Measurements from ENCODE around the gene HPCAL1. TPM values are rescaled to one million over a fixed set of nuclear protein-coding genes. Genes with fewer than 3 reads are reported as not detected.

HPCAL1 gene
- total and polyA plus RNA-seq, 2 experiments from 2014 or later: 8.3 to 25.4 TPM

GRCh38 chr2:10360850-10361588 lies 58.3 kb downstream of the HPCAL1 start (continued):
- TF ChIP-seq ZNF462 (CRISPR knock-in tag; IDR thresholded peaks at IDR 0.05): no peak

- ATAC-seq (no peak), DNase-seq (ENCODE audit: low spot score) (no peak)
- Mint-ChIP-seq H3K4me3 (no peak overlapping the region), H3K4me1 (peaks cover 10% of the 10 kb centered on the region), H3K27ac (peak overlapping the region; percentile 52; the same call in 1 of the 2 replicates), H3K27me3 (ENCODE audit: insufficient read depth, low read depth, poor library complexity) (peaks cover 7% of the 10 kb centered on the region), H3K36me3 (ENCODE audit: low read depth) (no peaks in the 10 kb centered on the region), H3K9me3 (no peaks in the 10 kb centered on the region)
- Histone ChIP-seq H3K4me2 (no peak overlapping the region), H3K4me3 (no peak overlapping the region), H3K36me3 (ENCODE audit: insufficient read depth) (no peaks in the 10 kb centered on the region), H3F3A (replicated peaks; ENCODE audit: low read depth) (no peaks in the 10 kb centered on the region), H3K4me1 (ENCODE audit: insufficient read depth) (no peaks in the 10 kb centered on the region), H3K27ac (ENCODE audit: low read depth) (no peak overlapping the region), H2AFZ (no peak overlapping the region), H3K9me2 (ENCODE audit: insufficient read depth) (no peaks in the 10 kb centered on the region), H3K27me3 (ENCODE audit: insufficient read depth) (no peaks in the 10 kb centered on the region), H3K79me2 (replicated peaks; ENCODE audit: insufficient read depth) (no peaks in the 10 kb centered on the region), H4K20me1 (replicated peaks; ENCODE audit: insufficient read depth) (no peaks in the 10 kb centered on the region)
- TF ChIP-seq ETS1 (IDR thresholded peaks at IDR 0.05) (no peak), REST (IDR thresholded peaks at IDR 0.05; ENCODE audit: unreplicated experiment) (no peak), ZNF114 (CRISPR knock-in tag; IDR thresholded peaks at IDR 0.05) (no peak), NANOG (IDR thresholded peaks at IDR 0.05; ENCODE audit: borderline replicate concordance) (no peak)
Measured at GRCh38 chr2:10362096-10362897, 59.6 kb downstream of the HPCAL1 start.

Measured in GM23338 (cell line).